GM19193 (cell line): ENCODE data around the gene KIF1C.

Experiments
- POLR2A ChIP-seq: IDR thresholded peaks from 4 replicates; pipeline ENCODE4 v1.6.1; 2011; ENCODE audit not compliant: insufficient read depth, insufficient read length; ENCODE audit errors: extremely low read depth

The KIF1C gene

GRCh38 chr17:4980644-4981216, 17.0 kb upstream of the KIF1C start:
- TF ChIP-seq POLR2A = peak; percentile 57

GRCh38 chr17:4982305-4982704, 15.4 kb upstream of the KIF1C start:
- TF ChIP-seq POLR2A = no peak

- no peak for TF ChIP-seq POLR2A
Measured at GRCh38 chr17:4986403-4986802, 11.3 kb upstream of the KIF1C start.

GRCh38 chr17:4986951-4987766, 10.6 kb upstream of the KIF1C start, which contains the start of gene CAMTA2:
CAMTA2 (minus strand) TSS chr17:4987675; CDS start chr17:4986222, 1,453 bp downstream.
- peak; percentile 60 for TF ChIP-seq POLR2A

- no peak for TF ChIP-seq POLR2A
Measured at GRCh38 chr17:4987767-4988567, 9.8 kb upstream of the KIF1C start.

GRCh38 chr17:4994081-4994595, 3.6 kb upstream of the KIF1C start:
- TF ChIP-seq POLR2A = no peak

- no peak for TF ChIP-seq POLR2A
Measured at GRCh38 chr17:4998027-4998731, 429 bp downstream of the KIF1C start.

GRCh38 chr17:4998732-4999429, 1.1 kb downstream of the KIF1C start:
- TF ChIP-seq POLR2A = peak; percentile 44

- TF ChIP-seq POLR2A = no peak
Measured at GRCh38 chr17:4999430-5000093, 1.8 kb downstream of the KIF1C start.

- no peak for TF ChIP-seq POLR2A
Measured at GRCh38 chr17:5000237-5000639, 2.5 kb downstream of the KIF1C start.

- TF ChIP-seq POLR2A = no peak
Measured at GRCh38 chr17:5002121-5002788, 4.5 kb downstream of the KIF1C start.

GRCh38 chr17:5003214-5003867, 5.6 kb downstream of the KIF1C start:
- no peak for TF ChIP-seq POLR2A
